ACHN (cell line): ENCODE results near the gene HOXA6.

Experiments
- DNase-seq: peaks from one replicate; pipeline ENCODE4 v3.0.0-alpha.2; 2015
- in situ Hi-C: cut with HindIII; loops from 2 replicates; pipeline ENCODE4 v1.10.0; 2017; ENCODE audit warnings: low sequenced_read_pairs, low pct_ligation_motif_present, low pct_unique_long_range_greater_than_20kb

HOXA6 gene

DNA sequence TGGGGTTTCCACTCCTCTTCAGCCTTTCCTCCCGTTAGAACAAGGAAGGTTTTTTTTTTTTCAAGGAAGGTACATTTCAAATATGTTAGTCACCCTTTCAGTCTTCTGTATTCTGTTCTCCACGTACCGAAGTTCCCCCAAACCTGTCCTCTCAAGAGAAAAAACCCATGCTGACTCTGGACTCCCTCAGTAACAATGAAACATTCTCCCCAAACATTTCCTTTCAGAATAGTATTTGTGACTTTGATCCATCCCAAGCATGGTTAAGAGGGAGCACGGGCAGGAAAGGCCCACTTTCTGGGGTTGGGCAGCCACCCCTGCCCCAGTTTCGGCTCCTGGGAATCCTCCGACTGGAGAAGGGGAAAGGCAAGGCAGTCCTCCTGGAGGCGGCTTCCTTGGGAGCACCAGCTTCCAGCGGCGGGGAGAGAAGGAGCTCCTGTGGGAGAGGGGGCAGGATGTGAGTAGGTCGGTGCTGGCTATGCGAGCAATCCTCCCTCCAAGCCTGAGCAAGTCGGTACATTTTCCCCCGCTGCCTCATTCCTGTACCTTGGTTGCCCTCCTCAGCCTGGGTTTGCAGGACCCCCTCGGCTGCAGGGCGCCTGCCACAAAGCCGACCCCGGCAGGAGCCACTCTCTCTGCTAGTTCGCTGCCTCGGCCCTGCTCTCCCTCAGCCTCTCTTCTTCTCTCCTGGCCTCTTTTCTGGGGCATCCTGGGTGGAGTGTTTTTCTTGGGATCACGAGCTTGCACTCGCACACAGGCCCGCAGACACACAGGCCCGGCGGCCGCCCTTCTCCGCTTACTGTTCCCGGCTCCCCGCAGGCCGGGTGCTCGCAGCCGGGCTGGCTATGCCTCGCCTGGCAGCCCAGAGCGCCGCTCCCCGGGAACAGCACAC is 49.6 kb downstream of the HOXA6 start:
- peak; percentile 76 for DNase-seq
- in situ Hi-C loops: no loop called here

DNA sequence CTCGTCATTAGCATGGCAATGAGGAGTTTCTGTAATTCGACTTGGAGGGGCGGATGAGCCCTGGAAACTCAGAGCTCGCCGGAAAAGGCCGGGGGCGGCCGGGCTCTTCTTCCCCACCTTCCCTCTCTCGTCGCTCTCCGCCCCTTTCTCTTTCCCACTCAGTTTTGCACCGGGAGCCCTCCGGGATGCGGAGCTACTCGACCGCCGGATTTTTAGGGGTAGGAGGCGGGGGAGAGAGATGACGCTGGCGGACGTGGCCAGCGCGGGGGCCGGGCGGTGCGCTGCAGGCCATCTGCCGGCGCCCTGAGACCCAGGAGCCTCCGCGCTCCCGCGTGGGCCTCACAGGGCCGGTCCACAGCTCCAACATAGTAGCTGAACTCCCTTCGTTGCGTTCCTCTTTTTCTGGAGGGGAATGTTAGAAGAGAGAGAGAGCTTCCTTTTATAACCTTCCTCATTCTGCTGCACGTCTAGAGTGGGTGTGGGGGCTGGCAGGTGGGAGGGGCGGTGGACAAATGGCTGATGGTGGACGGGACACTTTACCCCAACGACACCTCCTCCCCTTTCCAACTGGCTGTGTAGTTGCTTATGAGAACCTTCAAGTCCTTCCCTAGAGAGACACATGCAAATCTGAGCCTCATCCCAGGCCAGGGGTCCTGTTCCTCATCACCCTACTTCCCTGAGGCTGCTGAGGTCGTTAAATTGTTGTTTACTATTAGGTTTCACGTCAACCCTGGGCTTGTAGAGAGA is 50.6 kb downstream of the HOXA6 start:
- in situ Hi-C loops: no loop called here
- DNase-seq: peak; percentile 70

- DNase-seq: peak; percentile 99
- in situ Hi-C loops: no loop called here
These were observed 51.4 kb downstream of the HOXA6 start, which contains the start of gene HOXA1 for GRCh38 chr7:27095897-27096767. Gene HOXA1 (minus strand): TSS chr7:27096000. CDS start chr7:27095912, 88 bp downstream.
